NB4 (cell line): ENCODE results near the gene BIK.

ENCODE experiments used
- DNase-seq: peaks from one replicate; pipeline ENCODE4 v3.0.0; 2010; ENCODE audit warnings: low read depth
- H3K4me3 ChIP-seq: one replicate; pipeline ENCODE4 v1.5.1; 2011; ENCODE audit warnings: mild to moderate bottlenecking, low read depth, low read length, moderate library complexity
- CTCF ChIP-seq: IDR thresholded peaks from one replicate; pipeline ENCODE4 v1.5.1; 2012; ENCODE audit warnings: low read depth, low read length
- MAX ChIP-seq: IDR thresholded peaks from 2 replicates; pipeline ENCODE4 v1.6.1; 2011; ENCODE audit warnings: low read depth, low read length
- MYC ChIP-seq: IDR thresholded peaks from 2 replicates; pipeline ENCODE4 v1.6.1; 2011; ENCODE audit warnings: low read depth, low read length
- POLR2A ChIP-seq: IDR thresholded peaks from 2 replicates; pipeline ENCODE4 v1.6.1; 2011; ENCODE audit warnings: mild to moderate bottlenecking; ENCODE audit not compliant: insufficient read length; ENCODE audit errors: extremely low read depth

BIK gene

GRCh38 chr22:43154887-43155536, 44.5 kb downstream of the BIK start:
- no peak overlapping the region for H3K4me3 ChIP-seq
- no peak for DNase-seq
- TF ChIP-seq POLR2A, result no peak
- TF ChIP-seq MAX, result no peak
- TF ChIP-seq MYC, result no peak
- no peak for TF ChIP-seq CTCF

GRCh38 chr22:43155789-43156188, 45.2 kb downstream of the BIK start:
- TF ChIP-seq POLR2A, result no peak
- no peak for TF ChIP-seq MAX
- TF ChIP-seq MYC, result no peak
- TF ChIP-seq CTCF, result no peak
- no peak overlapping the region for H3K4me3 ChIP-seq
- no peak for DNase-seq

- DNase-seq, result no peak
- no peak for TF ChIP-seq MYC
- no peak for TF ChIP-seq MAX
- no peak for TF ChIP-seq POLR2A
- no peak for TF ChIP-seq CTCF
- no peak overlapping the region for H3K4me3 ChIP-seq
Measured at GRCh38 chr22:43156413-43156812, 45.9 kb downstream of the BIK start.

GRCh38 chr22:43157874-43158546, 47.5 kb downstream of the BIK start:
- DNase-seq, result no peak
- no peak overlapping the region for H3K4me3 ChIP-seq
- TF ChIP-seq MAX (no peak), MYC (no peak), POLR2A (no peak), CTCF (no peak)

GRCh38 chr22:43158778-43159483, 48.4 kb downstream of the BIK start:
- no peak overlapping the region for H3K4me3 ChIP-seq
- no peak for TF ChIP-seq CTCF
- no peak for TF ChIP-seq MAX
- no peak for TF ChIP-seq MYC
- TF ChIP-seq POLR2A, result no peak
- no peak for DNase-seq
